ENCODE data around the gene RASGRP4.

DNA sequence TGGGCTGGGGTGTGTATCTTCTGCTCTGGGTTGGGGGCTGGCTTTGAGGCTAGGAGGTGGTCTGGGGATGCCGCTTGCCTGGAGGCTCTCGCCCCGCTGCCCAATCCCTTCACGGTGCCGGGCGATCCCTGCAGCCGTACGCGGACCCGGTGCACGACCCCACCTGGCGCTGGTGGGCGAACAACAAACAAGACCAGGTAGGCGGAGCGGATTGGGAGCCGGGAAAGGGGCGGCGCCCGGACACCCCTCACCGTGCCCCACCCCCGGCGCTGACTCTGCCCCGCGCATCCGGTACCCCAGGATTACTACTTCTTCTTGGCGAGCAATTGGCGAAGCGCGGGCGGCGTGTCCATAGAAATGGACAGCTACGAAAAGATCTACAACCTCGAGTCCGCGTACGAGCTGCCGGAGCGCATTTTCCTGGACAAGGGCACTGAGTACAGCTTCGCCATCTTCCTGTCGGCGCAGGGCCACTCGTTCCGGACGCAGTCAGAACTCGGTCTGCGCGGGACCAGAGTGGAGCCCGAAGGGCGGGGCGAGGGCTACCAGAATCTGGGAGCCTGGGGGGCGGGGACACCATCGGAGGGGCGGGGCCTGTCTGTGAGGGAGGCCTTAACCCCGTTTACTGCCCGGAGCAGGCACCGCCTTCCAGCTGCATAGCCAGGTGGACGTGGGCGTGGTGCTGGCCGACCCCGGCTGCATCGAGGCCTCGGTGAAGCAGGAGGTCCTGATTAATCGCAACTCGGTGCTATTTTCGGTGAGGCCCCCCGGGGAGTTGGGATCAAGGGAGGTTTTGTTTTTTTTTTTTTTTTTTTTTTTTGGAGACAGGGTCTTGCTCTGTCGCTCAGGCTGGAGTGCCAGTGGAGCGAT is 63.7 kb downstream of the RASGRP4 start:
- TF ChIP-seq, protein P1, sequence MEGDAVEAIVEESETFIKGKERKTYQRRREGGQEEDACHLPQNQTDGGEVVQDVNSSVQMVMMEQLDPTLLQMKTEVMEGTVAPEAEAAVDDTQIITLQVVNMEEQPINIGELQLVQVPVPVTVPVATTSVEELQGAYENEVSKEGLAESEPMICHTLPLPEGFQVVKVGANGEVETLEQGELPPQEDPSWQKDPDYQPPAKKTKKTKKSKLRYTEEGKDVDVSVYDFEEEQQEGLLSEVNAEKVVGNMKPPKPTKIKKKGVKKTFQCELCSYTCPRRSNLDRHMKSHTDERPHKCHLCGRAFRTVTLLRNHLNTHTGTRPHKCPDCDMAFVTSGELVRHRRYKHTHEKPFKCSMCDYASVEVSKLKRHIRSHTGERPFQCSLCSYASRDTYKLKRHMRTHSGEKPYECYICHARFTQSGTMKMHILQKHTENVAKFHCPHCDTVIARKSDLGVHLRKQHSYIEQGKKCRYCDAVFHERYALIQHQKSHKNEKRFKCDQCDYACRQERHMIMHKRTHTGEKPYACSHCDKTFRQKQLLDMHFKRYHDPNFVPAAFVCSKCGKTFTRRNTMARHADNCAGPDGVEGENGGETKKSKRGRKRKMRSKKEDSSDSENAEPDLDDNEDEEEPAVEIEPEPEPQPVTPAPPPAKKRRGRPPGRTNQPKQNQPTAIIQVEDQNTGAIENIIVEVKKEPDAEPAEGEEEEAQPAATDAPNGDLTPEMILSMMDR (IDR thresholded peaks at IDR 0.05 in 8 of 11, conservative IDR thresholded peaks at IDR 0.05 in 3 of 11): no peak
- TF ChIP-seq POLR2A (IDR thresholded peaks at IDR 0.05): no peak
- peak; percentile 66 to 77 (median 71) for TF ChIP-seq POLR2AphosphoS5 (IDR thresholded peaks at IDR 0.05)
